Cortex of kidney (tissue), 1 donor: ENCODE measurements around the gene NOMO2.
"Not testable (repeated sequence)": the region's sequence is repeated elsewhere in the genome, so short reads cannot be mapped to it uniquely, and the experiment has no call there.

Source experiments
- DNase-seq: peaks from one replicate; lab custom pipeline; 2025; lab: John Stamatoyannopoulos, UW

Gene NOMO2

DNA sequence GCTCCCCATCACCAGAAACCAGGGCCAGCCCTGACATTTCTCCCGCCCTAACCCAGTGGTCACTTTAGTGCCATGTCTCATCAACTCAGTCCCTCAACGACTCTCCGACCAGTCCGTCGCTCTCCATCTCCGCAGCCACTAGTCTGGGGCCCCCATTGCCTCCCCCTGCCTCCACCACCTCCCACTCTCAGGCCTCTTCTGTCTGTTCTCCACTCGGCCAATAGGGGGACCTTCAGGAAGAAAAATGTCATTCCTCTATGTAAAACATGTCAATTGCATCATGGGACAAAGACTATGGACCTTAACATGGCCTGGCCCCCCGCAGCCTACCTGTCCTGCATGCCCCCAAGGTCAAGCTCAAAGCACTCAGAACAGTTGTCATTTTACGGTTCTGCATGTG lies 39.3 kb downstream of the NOMO2 start:
- DNase-seq = not testable (repeated sequence)

- DNase-seq = not testable (repeated sequence)
Measured at GRCh38 chr16:18521445-18522181, 40.3 kb downstream of the NOMO2 start.

DNA sequence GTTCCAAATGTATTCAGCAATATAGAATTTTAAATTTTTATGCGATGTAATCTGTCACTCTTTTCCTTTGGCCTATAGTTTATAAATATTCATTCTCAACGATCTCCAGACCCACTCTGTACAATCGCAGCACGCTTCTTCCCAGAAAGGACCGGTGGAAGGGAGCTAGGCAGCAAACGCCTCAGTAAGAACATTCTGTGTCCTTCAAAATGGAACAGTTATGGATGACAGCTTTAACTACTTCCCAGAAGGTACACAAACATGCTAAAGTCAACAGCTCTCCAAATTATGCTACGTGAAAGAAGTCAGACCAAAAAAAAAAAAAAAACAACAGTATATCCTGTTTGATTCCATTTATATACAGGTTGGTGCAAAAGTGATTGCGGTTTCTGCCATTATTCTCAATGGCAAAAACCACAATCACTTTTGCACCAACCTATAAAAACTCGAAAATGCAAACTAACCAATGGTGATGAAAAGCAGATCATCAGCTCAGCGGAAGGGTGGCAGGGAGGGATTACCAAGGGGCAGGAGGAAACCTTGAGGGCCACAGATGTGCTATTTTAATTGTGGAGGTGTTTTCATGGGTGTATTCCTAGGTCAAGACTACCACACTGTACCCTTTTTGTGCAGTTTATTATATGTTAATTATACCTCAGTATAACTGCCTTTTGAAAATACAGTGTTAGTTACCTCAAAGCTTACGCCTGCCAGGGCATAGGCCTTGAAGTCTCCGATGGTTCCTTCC lies 43.2 kb downstream of the NOMO2 start:
- DNase-seq = not testable (repeated sequence)

GRCh38 chr16:18498430-18498829 lies 63.5 kb downstream of the NOMO2 start:
- DNase-seq = not testable (repeated sequence)

GRCh38 chr16:18497032-18497431 lies 64.9 kb downstream of the NOMO2 start:
- not testable (repeated sequence) for DNase-seq

DNA sequence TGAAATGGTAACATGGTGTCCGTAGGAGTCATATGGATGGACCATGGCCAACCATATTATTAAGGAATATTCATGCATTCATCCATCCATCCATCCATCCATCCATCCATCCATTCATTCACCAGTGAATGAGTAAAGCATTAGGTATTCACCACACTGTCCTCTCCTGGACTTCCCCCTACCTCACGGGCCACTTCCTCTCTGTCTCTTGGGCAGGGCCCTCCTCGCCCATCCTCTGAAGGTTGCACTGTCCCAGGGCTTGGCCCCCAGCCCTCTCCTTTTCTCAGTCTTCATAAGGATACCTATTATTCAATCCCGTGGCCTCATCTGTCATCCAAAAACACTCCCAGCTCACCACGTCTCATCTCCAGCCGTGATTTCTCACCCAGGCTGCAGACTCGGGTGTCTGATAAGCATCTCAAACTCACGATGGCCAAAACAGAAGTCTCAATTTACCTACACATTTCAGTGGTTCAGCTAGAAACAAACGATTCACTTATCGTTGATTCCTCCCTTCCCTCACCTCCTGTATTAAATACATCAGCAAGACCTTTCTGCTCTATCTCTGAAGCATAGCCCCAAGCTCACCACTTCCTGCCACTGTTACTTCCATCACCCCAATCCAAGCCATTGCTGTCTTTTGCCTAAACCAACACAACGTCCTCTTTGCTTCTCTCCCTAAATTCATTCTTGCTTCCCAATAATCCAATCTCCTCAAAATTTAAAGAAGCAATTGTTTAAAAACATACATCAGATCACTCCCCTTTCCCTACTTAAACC lies 69.6 kb downstream of the NOMO2 start:
- not testable (repeated sequence) for DNase-seq

DNA sequence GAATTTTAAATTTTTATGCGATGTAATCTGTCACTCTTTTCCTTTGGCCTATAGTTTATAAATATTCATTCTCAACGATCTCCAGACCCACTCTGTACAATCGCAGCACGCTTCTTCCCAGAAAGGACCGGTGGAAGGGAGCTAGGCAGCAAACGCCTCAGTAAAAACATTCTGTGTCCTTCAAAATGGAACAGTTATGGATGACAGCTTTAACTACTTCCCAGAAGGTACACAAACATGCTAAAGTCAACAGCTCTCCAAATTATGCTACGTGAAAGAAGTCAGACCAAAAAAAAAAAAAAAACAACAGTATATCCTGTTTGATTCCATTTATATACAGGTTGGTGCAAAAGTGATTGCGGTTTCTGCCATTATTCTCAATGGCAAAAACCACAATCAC lies 125.9 kb downstream of the NOMO2 start:
- not testable (repeated sequence) for DNase-seq

DNA sequence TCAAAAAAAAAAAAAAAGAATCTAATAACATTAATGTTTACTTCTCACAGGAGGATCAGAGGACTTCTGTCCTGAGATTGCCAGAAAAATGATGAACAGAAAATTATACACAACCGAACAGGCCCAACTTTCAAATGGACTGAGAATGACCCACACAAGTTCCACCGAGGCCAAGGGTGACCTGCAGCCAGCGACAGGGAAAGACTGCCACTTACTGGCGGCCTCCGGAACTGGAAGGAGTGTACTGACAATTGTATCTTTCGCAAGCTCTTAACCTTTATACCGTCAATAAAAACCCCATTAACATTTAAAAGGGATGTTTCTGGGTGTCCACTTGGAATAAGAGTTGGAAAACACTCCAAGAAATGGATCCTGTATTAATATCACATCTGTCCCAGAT lies 146.1 kb downstream of the NOMO2 start:
- not testable (repeated sequence) for DNase-seq

- DNase-seq = not testable (repeated sequence)
Measured at GRCh38 chr16:18409532-18410293, 152.2 kb downstream of the NOMO2 start.

GRCh38 chr16:18401851-18402657 lies 159.8 kb downstream of the NOMO2 start:
- not testable (repeated sequence) for DNase-seq

GRCh38 chr16:18401159-18401558 lies 160.7 kb downstream of the NOMO2 start:
- DNase-seq = not testable (repeated sequence)

DNA sequence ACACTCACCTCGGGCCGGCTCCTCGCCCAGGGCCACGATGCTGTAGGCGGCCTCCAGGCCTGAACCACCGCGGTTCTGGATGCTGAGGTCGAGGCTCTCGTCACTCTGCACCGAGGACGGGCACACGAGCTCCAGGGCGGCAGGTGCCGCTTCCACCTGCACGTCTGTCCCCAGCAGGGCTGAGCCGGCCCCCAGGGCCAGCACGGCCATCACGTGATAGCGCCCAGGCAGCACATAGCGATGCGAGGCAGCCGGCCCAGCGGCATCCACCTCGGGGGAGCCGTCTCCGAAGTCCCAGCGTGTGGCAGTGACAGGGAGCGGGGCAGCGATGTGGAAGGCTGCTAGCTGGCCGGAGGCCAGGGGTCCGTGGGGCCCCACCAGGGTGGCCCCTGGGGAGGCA lies 167.5 kb downstream of the NOMO2 start:
- not testable (repeated sequence) for DNase-seq

DNA sequence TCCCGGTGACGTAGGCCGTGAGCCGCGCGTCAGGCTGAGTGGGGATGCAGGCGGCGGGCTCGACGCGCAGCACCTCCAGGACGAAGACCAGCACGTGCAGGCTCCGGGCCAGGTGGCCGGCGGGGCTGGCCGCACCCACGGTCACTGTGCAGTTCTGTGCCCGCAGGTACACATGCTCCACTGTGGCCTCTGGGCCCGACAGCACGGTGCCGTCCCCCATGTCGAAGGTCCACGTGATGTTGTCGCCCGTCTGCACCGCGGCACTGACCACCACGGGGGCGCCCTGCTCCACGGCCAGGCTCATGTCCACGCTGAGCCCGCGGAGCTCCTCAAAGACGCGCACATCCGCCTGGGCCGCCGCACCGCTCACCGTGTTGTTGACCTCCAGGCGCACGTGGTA lies 174.1 kb downstream of the NOMO2 start:
- DNase-seq = not testable (repeated sequence)

DNA sequence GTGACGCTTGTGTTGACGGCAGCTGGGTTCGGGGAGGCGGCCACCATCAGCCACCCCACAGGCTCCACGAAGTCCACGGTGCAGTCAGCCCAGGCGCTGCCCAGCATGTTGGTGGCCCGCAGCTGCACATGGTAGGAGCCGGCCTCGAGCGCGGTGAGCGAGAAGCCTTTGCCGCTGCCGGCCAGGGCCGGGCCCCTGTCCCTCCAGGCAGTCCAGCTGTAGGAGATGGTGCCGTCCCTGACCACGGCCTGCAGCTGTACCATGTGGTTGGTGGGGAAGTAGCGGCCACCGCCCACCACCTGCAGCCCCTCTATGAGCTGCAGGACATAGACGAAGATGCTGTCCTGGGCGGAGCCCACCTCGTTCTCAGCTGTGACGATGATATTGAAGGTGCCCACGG lies 175.4 kb downstream of the NOMO2 start:
- not testable (repeated sequence) for DNase-seq

GRCh38 chr16:18385285-18385684 lies 176.6 kb downstream of the NOMO2 start:
- not testable (repeated sequence) for DNase-seq

DNA sequence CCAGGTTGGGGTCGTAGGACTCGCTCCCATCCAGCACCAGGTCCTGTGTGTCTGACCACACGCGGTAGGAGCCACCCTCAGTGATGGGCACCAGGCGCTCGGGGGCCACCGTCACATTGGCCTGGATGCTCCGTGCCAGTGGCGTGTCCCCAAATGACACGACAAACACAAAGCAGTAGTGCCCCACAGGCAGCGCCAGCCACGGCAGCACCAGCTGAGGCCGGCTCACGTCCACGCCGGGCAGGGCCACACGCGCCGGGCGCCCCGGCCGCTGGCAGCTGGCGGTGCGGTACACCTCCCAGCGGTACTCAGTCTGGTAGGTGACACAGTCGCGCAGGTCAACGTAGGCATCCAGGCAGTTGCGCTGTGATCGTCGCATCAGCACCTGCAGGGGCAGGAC lies 177.0 kb downstream of the NOMO2 start:
- not testable (repeated sequence) for DNase-seq

DNA sequence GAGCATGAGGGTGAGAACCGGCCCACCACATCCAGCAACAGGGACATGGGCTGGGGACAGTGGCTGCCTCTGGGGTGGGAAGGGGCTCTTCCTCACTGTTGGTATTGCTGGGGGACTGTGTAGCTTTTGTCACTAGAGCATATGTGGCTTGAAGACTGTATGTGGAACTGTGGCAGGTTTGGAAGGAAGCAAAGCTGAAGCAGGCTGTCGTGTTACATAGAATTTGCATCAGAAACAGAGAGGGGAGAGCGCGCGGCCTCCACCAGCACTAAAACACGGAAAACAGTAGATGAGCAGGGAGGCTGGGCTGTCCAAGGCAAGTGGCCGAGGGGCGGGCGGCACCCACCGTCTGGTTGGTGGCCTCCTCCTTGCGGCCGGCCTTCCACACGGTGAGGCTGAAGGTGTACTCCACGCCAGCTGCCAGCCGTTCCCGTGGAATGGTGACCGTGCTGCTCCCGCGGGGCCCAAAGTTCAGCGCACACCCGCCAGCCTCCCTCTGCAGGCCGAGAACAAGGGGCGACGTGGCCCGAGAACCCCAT lies 177.7 kb downstream of the NOMO2 start:
- DNase-seq = not testable (repeated sequence)

DNA sequence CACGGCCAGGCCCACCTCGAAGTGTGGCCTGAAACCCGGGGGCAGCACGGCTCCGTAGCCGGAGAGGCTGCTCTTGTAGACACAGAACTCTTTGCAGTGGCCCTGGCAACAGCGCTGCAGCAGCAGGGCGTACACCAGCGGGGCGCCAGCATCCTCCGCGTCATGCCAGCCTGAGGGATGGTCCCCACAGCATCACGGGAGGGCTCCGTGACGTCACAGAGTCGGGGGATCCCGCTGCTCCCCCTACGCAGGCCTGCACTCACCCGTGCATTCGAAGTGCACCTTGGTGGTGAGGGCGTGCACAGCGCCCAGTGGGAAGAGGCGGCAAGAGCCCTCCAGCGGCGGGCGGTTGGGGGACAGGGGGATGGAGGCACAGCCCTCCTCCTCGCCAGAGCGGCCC lies 179.2 kb downstream of the NOMO2 start:
- DNase-seq = not testable (repeated sequence)
